OCI-LY3 (cell line): Measurements from ENCODE around the gene CAV1.

Experiments
- CTCF ChIP-seq: fragments of 200-600, 300-600 bp; sonication (generic); IDR thresholded peaks from 2 replicates; pipeline ENCODE4 v1.5.1; 2014; ENCODE audit warnings: antibody characterized with exemption, low read length, low read depth
- EZH2phosphoT487 ChIP-seq: fragments of 200-600 bp; shearing (Covaris generic); IDR thresholded peaks from 2 replicates; pipeline ENCODE4 v1.6.1; 2018; ENCODE audit warnings: antibody characterized with exemption, mixed run types, low read depth

- no peak for TF ChIP-seq CTCF
- no peak for TF ChIP-seq EZH2phosphoT487
These were observed 32.3 kb downstream of the CAV1 start for GRCh38 chr7:116557066-116557585.
